Activated T-helper 17 cell treated with anti-CD3 and anti-CD28 coated beads, Interleukin-2, amount 50 U/mL, for 72 hours (primary cell): ENCODE measurements around the gene MED13. TPM values are rescaled to one million over a fixed set of nuclear protein-coding genes. Genes with fewer than 3 reads are reported as not detected.
A peak's percentile ranks its signal among the peaks of the same experiment; 100 is the strongest.
"Not testable (repeated sequence)": the region's sequence is repeated elsewhere in the genome, so short reads cannot be mapped to it uniquely, and the experiment has no call there.

Experiments
- ATAC-seq: fragments of 150-1000 bp; cut with Tn5 transposase; replicated peaks from 2 replicates; pipeline ENCODE4 v1.10.0; 2021; ENCODE audit warnings: mild to moderate bottlenecking, moderate library complexity
- H3K27ac Mint-ChIP-seq: one replicate; pipeline ENCODE4 v1.8.0; 2022; ENCODE audit warnings: mixed read lengths
- H3K27me3 Mint-ChIP-seq: one replicate; pipeline ENCODE4 v1.8.0; 2022; ENCODE audit warnings: mixed read lengths
- H3K36me3 Mint-ChIP-seq: one replicate; pipeline ENCODE4 v1.8.0; 2022; ENCODE audit warnings: low read depth, mild to moderate bottlenecking, mixed read lengths
- H3K4me1 Mint-ChIP-seq: one replicate; pipeline ENCODE4 v1.8.0; 2022; ENCODE audit warnings: mixed read lengths
- H3K4me3 Mint-ChIP-seq: one replicate; pipeline ENCODE4 v1.8.0; 2022; ENCODE audit warnings: mild to moderate bottlenecking, mixed read lengths
- H3K9me3 Mint-ChIP-seq: one replicate; pipeline ENCODE4 v1.8.0; 2022; ENCODE audit warnings: mixed read lengths
- total RNA-seq, 2 donors: library from RNA; stranded (reverse); gene quantifications; one replicate each; pipeline ENCODE4 v1.2.3, GENCODE V29; 2022

Gene MED13
- total RNA-seq, 2 donors from 2014 or later, result 48.9 to 51.3 TPM

GRCh38 chr17:62078009-62078408, 12.9 kb upstream of the MED13 start:
- ATAC-seq, result no peak
- Mint-ChIP-seq H3K4me3 (no peak overlapping the region), H3K27ac (no peak overlapping the region), H3K36me3 (no peaks in the 10 kb centered on the region), H3K4me1 (peaks cover 5% of the 10 kb centered on the region), H3K27me3 (peaks cover 12% of the 10 kb centered on the region), H3K9me3 (no peaks in the 10 kb centered on the region)

DNA sequence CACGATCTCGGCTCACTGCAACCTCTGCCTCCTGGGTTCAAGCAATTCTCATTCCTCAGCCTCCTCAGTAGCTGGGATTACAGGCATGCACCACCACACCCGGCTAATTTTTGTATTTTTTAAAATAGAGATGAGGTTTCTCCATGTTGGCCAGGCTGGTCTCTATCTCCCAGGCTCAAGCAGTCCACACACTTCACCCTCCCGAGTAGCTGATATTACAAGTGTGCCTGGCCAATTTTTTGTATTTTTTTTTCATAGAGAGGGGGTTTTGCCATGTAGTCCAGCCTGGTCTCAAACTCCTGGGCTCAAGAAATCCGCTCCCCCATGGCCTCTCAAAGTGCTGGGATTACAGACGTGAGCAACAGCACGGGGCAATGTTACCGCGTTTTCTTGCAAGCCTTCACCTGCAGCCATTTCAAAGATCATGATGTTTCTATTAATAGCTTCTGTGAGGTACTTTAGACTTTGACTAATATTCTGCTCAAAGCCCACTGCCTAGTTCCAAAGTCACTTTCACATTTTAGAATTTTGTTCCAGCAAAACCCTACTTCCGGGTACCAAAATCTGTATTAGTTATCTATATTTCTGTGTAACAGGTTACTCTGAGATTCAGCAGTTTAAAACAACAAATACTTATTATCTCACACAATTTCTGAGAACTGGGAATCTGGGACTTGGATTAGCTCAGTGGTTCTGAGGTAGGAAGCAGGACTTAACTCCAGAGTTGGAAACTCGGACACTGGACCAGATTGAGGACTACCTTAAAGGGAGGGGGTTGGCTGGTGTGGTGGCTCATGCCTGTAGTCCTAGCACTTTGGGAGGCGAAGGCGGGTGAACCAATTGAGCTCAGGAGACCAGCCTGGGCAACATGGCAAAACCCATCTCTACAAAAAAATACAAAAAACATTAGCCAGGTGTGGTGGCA, 12.0 kb upstream of the MED13 start:
- H3K4me1 Mint-ChIP-seq, result peaks cover 7% of the 10 kb centered on the region
- no peak overlapping the region for H3K4me3 Mint-ChIP-seq
- no peak overlapping the region for H3K27ac Mint-ChIP-seq
- no peaks in the 10 kb centered on the region for H3K9me3 Mint-ChIP-seq
- no peak for ATAC-seq
- H3K36me3 Mint-ChIP-seq, result no peaks in the 10 kb centered on the region
- peaks cover 12% of the 10 kb centered on the region for H3K27me3 Mint-ChIP-seq

DNA sequence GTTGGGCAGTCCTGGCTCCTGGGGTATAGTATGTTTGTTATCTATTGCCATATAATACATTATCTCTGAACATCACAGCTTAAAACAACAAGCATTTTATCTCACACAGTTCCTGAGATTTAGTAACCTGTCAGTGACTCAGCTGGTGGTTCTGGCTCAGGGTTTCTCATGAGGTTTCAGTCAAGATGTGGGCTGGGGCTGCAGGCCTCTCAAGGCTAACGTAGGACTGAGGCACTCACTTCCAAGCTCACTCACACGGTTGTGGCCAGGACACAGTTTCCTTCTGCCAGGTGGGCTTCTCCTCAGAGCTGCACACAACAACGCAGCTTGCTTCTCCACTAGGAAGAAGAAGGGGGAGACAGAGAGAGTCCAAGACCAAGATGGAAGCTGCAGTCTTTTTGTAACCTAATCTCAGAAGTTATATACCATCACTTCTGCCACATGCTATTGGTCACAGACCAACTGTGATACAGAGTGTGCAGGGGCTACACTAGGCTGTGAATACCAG, 10.3 kb upstream of the MED13 start:
- H3K9me3 Mint-ChIP-seq, result no peaks in the 10 kb centered on the region
- peak; percentile 98 for ATAC-seq
- no peak overlapping the region for H3K4me3 Mint-ChIP-seq
- peaks cover 12% of the 10 kb centered on the region for H3K27me3 Mint-ChIP-seq
- no peak overlapping the region for H3K27ac Mint-ChIP-seq
- peaks cover 8% of the 10 kb centered on the region for H3K4me1 Mint-ChIP-seq
- H3K36me3 Mint-ChIP-seq, result no peaks in the 10 kb centered on the region

- Mint-ChIP-seq H3K4me3 (no peak overlapping the region), H3K4me1 (peaks cover 8% of the 10 kb centered on the region), H3K36me3 (no peaks in the 10 kb centered on the region), H3K27ac (no peak overlapping the region), H3K9me3 (no peaks in the 10 kb centered on the region), H3K27me3 (peaks cover 9% of the 10 kb centered on the region)
- ATAC-seq, result no peak
Observed at GRCh38 chr17:62073993-62074392, 8.9 kb upstream of the MED13 start.

- H3K4me3 Mint-ChIP-seq, H3K4me1 Mint-ChIP-seq, H3K9me3 Mint-ChIP-seq, ATAC-seq, H3K27me3 Mint-ChIP-seq, H3K36me3 Mint-ChIP-seq, H3K27ac Mint-ChIP-seq: not testable (repeated sequence)
Observed at GRCh38 chr17:62072855-62073254, 7.8 kb upstream of the MED13 start.

GRCh38 chr17:62070900-62071299, 5.8 kb upstream of the MED13 start:
- H3K36me3 Mint-ChIP-seq, result peaks cover 1% of the 10 kb centered on the region
- no peaks in the 10 kb centered on the region for H3K9me3 Mint-ChIP-seq
- H3K4me1 Mint-ChIP-seq, result peaks cover 8% of the 10 kb centered on the region
- H3K4me3 Mint-ChIP-seq, result no peak overlapping the region
- H3K27ac Mint-ChIP-seq, result no peak overlapping the region
- no peak for ATAC-seq
- H3K27me3 Mint-ChIP-seq, result no peaks in the 10 kb centered on the region

- ATAC-seq, result no peak
- H3K4me3 Mint-ChIP-seq, result no peak overlapping the region
- no peaks in the 10 kb centered on the region for H3K9me3 Mint-ChIP-seq
Observed at GRCh38 chr17:62067165-62068145, 2.4 kb upstream of the MED13 start.

GRCh38 chr17:62065611-62066468, 762 bp upstream of the MED13 start:
- Mint-ChIP-seq H3K4me3 (peak overlapping the region; percentile 100), H3K36me3 (peaks cover 47% of the 10 kb centered on the region), H3K4me1 (peaks cover 26% of the 10 kb centered on the region), H3K27me3 (no peaks in the 10 kb centered on the region), H3K27ac (peak overlapping the region; percentile 99), H3K9me3 (no peaks in the 10 kb centered on the region)
- ATAC-seq, result peak; percentile 95

More at GRCh38 chr17:62067165-62068145, 2.4 kb upstream of the MED13 start:
- Mint-ChIP-seq H3K4me1 (peaks cover 23% of the 10 kb centered on the region), H3K36me3 (peaks cover 31% of the 10 kb centered on the region), H3K27ac (no peak overlapping the region), H3K27me3 (no peaks in the 10 kb centered on the region)

DNA sequence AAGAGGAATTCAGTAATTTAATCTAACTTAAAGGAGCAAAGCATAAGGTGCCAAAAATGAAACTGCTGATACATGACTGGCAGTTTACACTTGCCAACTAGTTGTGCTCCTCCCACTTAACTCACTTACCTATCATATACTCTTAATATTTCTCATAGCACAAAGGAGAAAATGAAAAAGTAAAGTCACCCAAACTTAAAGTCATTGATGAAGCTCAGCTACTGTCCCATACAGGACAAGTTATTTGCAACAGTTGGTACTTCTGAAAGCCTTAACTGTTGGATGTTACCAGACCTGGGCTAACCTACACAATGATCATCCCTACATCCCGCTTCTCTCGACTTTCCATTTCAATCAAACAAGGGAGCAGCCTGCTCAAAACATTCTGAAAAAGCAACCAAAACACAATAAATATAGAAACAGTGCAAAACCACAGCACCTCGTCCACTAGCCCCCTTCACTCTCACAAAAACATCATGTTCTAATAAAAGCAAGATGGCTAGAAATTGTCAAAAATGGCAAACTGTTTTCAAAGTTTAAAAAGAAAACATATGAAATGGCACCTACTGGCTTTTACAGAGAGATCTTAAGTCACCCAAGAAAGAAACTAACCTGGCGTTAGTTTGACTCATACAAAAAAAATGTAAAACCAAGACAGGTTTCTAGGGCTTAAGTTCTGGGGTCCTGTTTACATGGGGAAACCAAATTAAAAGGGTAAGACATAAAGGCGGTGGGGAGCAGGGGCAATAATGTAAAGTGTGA, 868 bp downstream of the MED13 start:
- peak overlapping the region; percentile 99 for H3K27ac Mint-ChIP-seq
- no peaks in the 10 kb centered on the region for H3K27me3 Mint-ChIP-seq
- peak; percentile 37 for ATAC-seq
- H3K36me3 Mint-ChIP-seq, result peaks cover 63% of the 10 kb centered on the region
- peaks cover 31% of the 10 kb centered on the region for H3K4me1 Mint-ChIP-seq
- H3K4me3 Mint-ChIP-seq, result peak overlapping the region; percentile 100
- H3K9me3 Mint-ChIP-seq, result no peaks in the 10 kb centered on the region

DNA sequence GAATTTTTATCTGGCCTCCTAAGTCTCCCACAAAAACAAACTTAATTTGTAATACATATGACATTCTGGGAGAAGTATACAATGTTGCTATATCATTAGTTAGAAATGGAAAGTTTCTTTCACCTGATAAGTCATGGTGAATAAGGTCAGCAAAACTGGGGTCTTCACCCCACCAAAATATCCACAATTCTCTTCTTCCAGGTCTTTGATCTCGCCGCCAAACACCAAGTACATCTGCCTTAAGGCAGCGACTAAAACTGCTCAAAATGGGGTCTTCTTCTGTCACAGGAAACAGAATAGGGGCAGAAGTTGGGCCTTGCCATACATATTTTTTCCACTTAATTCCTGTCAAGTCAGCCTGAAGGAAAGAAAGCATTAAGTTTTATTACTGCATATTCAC, 2.1 kb downstream of the MED13 start:
- Mint-ChIP-seq H3K9me3 (no peaks in the 10 kb centered on the region), H3K27me3 (no peaks in the 10 kb centered on the region), H3K4me1 (peaks cover 31% of the 10 kb centered on the region), H3K4me3 (peak overlapping the region; percentile 100), H3K36me3 (peaks cover 76% of the 10 kb centered on the region), H3K27ac (peak overlapping the region; percentile 99)
- ATAC-seq, result no peak

GRCh38 chr17:62062302-62062701, 2.8 kb downstream of the MED13 start:
- Mint-ChIP-seq H3K9me3 (no peaks in the 10 kb centered on the region), H3K4me3 (peak overlapping the region; percentile 100), H3K36me3 (peaks cover 82% of the 10 kb centered on the region), H3K27ac (no peak overlapping the region), H3K27me3 (no peaks in the 10 kb centered on the region), H3K4me1 (peaks cover 31% of the 10 kb centered on the region)
- ATAC-seq, result no peak

DNA sequence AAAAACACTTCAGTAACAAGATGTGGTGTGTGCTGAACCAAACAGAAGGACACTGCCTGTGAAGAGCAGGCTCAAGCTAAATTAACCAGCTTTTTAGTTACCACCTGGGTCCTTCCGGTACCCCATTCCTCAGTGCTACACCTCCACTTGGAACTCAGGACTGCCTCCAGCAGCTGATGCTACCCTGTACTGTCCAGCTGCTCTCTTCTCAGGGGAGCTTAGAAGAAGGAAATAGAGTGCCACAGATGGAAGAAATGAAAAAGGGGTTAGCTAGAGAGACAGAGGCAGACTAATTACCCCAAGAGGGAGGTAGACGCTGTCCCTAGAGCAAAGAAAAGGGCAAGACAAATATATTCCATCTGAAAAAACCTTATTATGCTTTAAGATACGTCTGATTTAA, 5.7 kb downstream of the MED13 start:
- Mint-ChIP-seq H3K27ac (peak overlapping the region; percentile 35), H3K4me3 (peak overlapping the region; percentile 11), H3K4me1 (peaks cover 29% of the 10 kb centered on the region), H3K9me3 (no peaks in the 10 kb centered on the region), H3K27me3 (no peaks in the 10 kb centered on the region), H3K36me3 (peaks cover 99% of the 10 kb centered on the region)
- no peak for ATAC-seq

- Mint-ChIP-seq H3K4me1 (peaks cover 24% of the 10 kb centered on the region), H3K27me3 (no peaks in the 10 kb centered on the region), H3K36me3 (peaks cover 98% of the 10 kb centered on the region), H3K4me3 (peak overlapping the region; percentile 22), H3K27ac (no peak overlapping the region), H3K9me3 (no peaks in the 10 kb centered on the region)
- ATAC-seq, result no peak
Observed at GRCh38 chr17:62058611-62059010, 6.5 kb downstream of the MED13 start.
